ENCODE data around the gene FAM229A.

The FAM229A gene

GRCh38 chr1:32361308-32361673 lies 994 bp downstream of the FAM229A start:
- peak overlapping the region; percentile 54 for H2AK5ac ChIP-seq (ENCODE audit: low read depth, low read length)
- H3K9me3 ChIP-seq (replicated peaks in 1 of 2; ENCODE audit: control insufficient read depth in 2 of 2, insufficient read depth in 1 of 2, low read depth in 1 of 2, low read length in 2 of 2) = peaks cover 0 to 2% of the 10 kb centered on the region in 2 donors
- H3K27me3 ChIP-seq (ENCODE audit: control insufficient read depth in 3 of 3, insufficient read depth in 3 of 3, low read depth in 1 of 3, low read length in 3 of 3) = peaks cover 0 to 7% (median 0%) of the 10 kb centered on the region in 3 experiments
- H3K4me2 ChIP-seq (ENCODE audit: insufficient read depth, low read length, poor library complexity, severe bottlenecking) = peak overlapping the region; percentile 89
- H3K23ac ChIP-seq (ENCODE audit: low read depth, low read length, poor library complexity) = peak overlapping the region; percentile 68
- H3K4me1 ChIP-seq (ENCODE audit: control insufficient read depth in 2 of 2, insufficient read depth in 1 of 2, low read depth in 1 of 2, low read length in 2 of 2) = peaks cover 0 to 4% of the 10 kb centered on the region in 2 donors
- H4K91ac ChIP-seq (ENCODE audit: low read depth, low read length, poor library complexity) = no peak overlapping the region
- H2BK120ac ChIP-seq (ENCODE audit: low read depth, low read length) = no peak overlapping the region
- peak overlapping the region; percentile 31 for H3K18ac ChIP-seq (ENCODE audit: low read length)
- no peaks in the 10 kb centered on the region for H3K79me1 ChIP-seq (ENCODE audit: low read depth, low read length)
- peaks cover 20 to 51% of the 10 kb centered on the region in 2 donors for H3K36me3 ChIP-seq (replicated peaks in 1 of 2; ENCODE audit: control insufficient read depth in 2 of 2, insufficient read depth in 2 of 2, low read length in 2 of 2)
- peak overlapping the region; percentile 25 for H3K14ac ChIP-seq (ENCODE audit: low read length)
- no peak overlapping the region for H4K8ac ChIP-seq (ENCODE audit: low read depth, low read length)
- no peak overlapping the region for H3K4ac ChIP-seq (ENCODE audit: low read length)
- H2BK15ac ChIP-seq (ENCODE audit: low read length) = no peak overlapping the region
- H2BK12ac ChIP-seq (ENCODE audit: low read length) = no peak overlapping the region
- no peak for DNase-seq (ENCODE audit: low spot score)
- no peak overlapping the region for H2BK5ac ChIP-seq (ENCODE audit: low read length)
- H3K4me3 ChIP-seq (ENCODE audit: low read length in 2 of 2) = no peak overlapping the region
- H3K9ac ChIP-seq (ENCODE audit: low read depth, low read length, poor library complexity) = no peak overlapping the region
- no CpG with 5 or more reads among the region's 35 CpGs for WGBS, 2 donors (ENCODE audit: extremely low coverage in 2 of 2, insufficient read length in 2 of 2, insufficient replicate concordance in 1 of 2)
- H2AFZ ChIP-seq (ENCODE audit: low read length) = no peak overlapping the region
- H3K27ac ChIP-seq (replicated peaks; ENCODE audit: low read length) = no peak overlapping the region

- Histone ChIP-seq H3K4me2 (ENCODE audit: insufficient read depth, low read length, poor library complexity, severe bottlenecking) (no peak overlapping the region), H3K18ac (ENCODE audit: low read length) (no peak overlapping the region), H3K23ac (ENCODE audit: low read depth, low read length, poor library complexity) (no peak overlapping the region), H3K27ac (replicated peaks; ENCODE audit: low read length) (no peak overlapping the region), H3K14ac (ENCODE audit: low read length) (no peak overlapping the region), H2AFZ (ENCODE audit: low read length) (no peak overlapping the region), H3K27me3 (ENCODE audit: control insufficient read depth in 3 of 3, insufficient read depth in 3 of 3, low read depth in 1 of 3, low read length in 3 of 3) (peaks cover 0 to 7% (median 0%) of the 10 kb centered on the region in 3 experiments), H2BK5ac (ENCODE audit: low read length) (no peak overlapping the region), H2BK120ac (ENCODE audit: low read depth, low read length) (no peak overlapping the region), H3K36me3 (replicated peaks in 1 of 2; ENCODE audit: control insufficient read depth in 2 of 2, insufficient read depth in 2 of 2, low read length in 2 of 2) (peaks cover 3 to 27% of the 10 kb centered on the region in 2 donors), H4K8ac (ENCODE audit: low read depth, low read length) (no peak overlapping the region), H3K4me1 (ENCODE audit: control insufficient read depth in 2 of 2, insufficient read depth in 1 of 2, low read depth in 1 of 2, low read length in 2 of 2) (peaks cover 4 to 11% of the 10 kb centered on the region in 2 donors), H3K4ac (ENCODE audit: low read length) (no peak overlapping the region), H2AK5ac (ENCODE audit: low read depth, low read length) (no peak overlapping the region), H3K4me3 (ENCODE audit: low read length in 2 of 2) (no peak overlapping the region), H4K91ac (ENCODE audit: low read depth, low read length, poor library complexity) (no peak overlapping the region), H2BK12ac (ENCODE audit: low read length) (no peak overlapping the region), H3K79me1 (ENCODE audit: low read depth, low read length) (no peaks in the 10 kb centered on the region), H3K9ac (ENCODE audit: low read depth, low read length, poor library complexity) (no peak overlapping the region), H2BK15ac (ENCODE audit: low read length) (no peak overlapping the region), H3K9me3 (replicated peaks in 1 of 2; ENCODE audit: control insufficient read depth in 2 of 2, insufficient read depth in 1 of 2, low read depth in 1 of 2, low read length in 2 of 2) (peaks cover 0 to 2% of the 10 kb centered on the region in 2 donors)
- DNase-seq (ENCODE audit: low spot score) = no peak
- no CpG with 5 or more reads among the region's 3 CpGs for WGBS, 2 donors (ENCODE audit: extremely low coverage in 2 of 2, insufficient read length in 2 of 2, insufficient replicate concordance in 1 of 2)
These were observed 3.9 kb downstream of the FAM229A start for GRCh38 chr1:32358435-32358834.

- H2BK15ac ChIP-seq (ENCODE audit: low read length) = no peak overlapping the region
- H3K9me3 ChIP-seq (replicated peaks in 1 of 2; ENCODE audit: control insufficient read depth in 2 of 2, insufficient read depth in 1 of 2, low read depth in 1 of 2, low read length in 2 of 2) = peaks cover 0 to 2% of the 10 kb centered on the region in 2 donors
- H3K4me3 ChIP-seq (ENCODE audit: low read length in 2 of 2) = no peak overlapping the region
- H2AFZ ChIP-seq (ENCODE audit: low read length) = no peak overlapping the region
- H3K36me3 ChIP-seq (replicated peaks in 1 of 2; ENCODE audit: control insufficient read depth in 2 of 2, insufficient read depth in 2 of 2, low read length in 2 of 2) = peaks cover 0 to 19% of the 10 kb centered on the region in 2 donors
- H4K91ac ChIP-seq (ENCODE audit: low read depth, low read length, poor library complexity) = no peak overlapping the region
- H3K4me1 ChIP-seq (ENCODE audit: control insufficient read depth in 2 of 2, insufficient read depth in 1 of 2, low read depth in 1 of 2, low read length in 2 of 2) = peaks cover 4 to 19% of the 10 kb centered on the region in 2 donors
- H2AK5ac ChIP-seq (ENCODE audit: low read depth, low read length) = no peak overlapping the region
- no peak overlapping the region for H3K14ac ChIP-seq (ENCODE audit: low read length)
- H3K4ac ChIP-seq (ENCODE audit: low read length) = no peak overlapping the region
- no peak overlapping the region for H2BK5ac ChIP-seq (ENCODE audit: low read length)
- DNase-seq (ENCODE audit: low spot score) = no peak
- H2BK12ac ChIP-seq (ENCODE audit: low read length) = no peak overlapping the region
- no peak overlapping the region for H2BK120ac ChIP-seq (ENCODE audit: low read depth, low read length)
- H3K4me2 ChIP-seq (ENCODE audit: insufficient read depth, low read length, poor library complexity, severe bottlenecking) = no peak overlapping the region
- no peak overlapping the region for H4K8ac ChIP-seq (ENCODE audit: low read depth, low read length)
- no peaks in the 10 kb centered on the region for H3K79me1 ChIP-seq (ENCODE audit: low read depth, low read length)
- no peak overlapping the region for H3K18ac ChIP-seq (ENCODE audit: low read length)
- H3K23ac ChIP-seq (ENCODE audit: low read depth, low read length, poor library complexity) = no peak overlapping the region
- H3K27me3 ChIP-seq (ENCODE audit: control insufficient read depth in 3 of 3, insufficient read depth in 3 of 3, low read depth in 1 of 3, low read length in 3 of 3) = peaks cover 0 to 7% (median 0%) of the 10 kb centered on the region in 3 experiments
- WGBS, 2 donors (ENCODE audit: extremely low coverage in 2 of 2, insufficient read length in 2 of 2, insufficient replicate concordance in 1 of 2) = no CpG with 5 or more reads among the region's 6 CpGs
- H3K9ac ChIP-seq (ENCODE audit: low read depth, low read length, poor library complexity) = no peak overlapping the region
- H3K27ac ChIP-seq (replicated peaks; ENCODE audit: low read length) = no peak overlapping the region
These were observed 4.7 kb downstream of the FAM229A start for GRCh38 chr1:32357614-32358013.

GRCh38 chr1:32356478-32356877 lies 5.8 kb downstream of the FAM229A start:
- no peak overlapping the region for H2BK15ac ChIP-seq (ENCODE audit: low read length)
- H3K18ac ChIP-seq (ENCODE audit: low read length) = no peak overlapping the region
- no peak overlapping the region for H3K27ac ChIP-seq (replicated peaks; ENCODE audit: low read length)

More at GRCh38 chr1:32356478-32356877, 5.8 kb downstream of the FAM229A start:
- H3K79me1 ChIP-seq (ENCODE audit: low read depth, low read length) = no peaks in the 10 kb centered on the region
- H2BK12ac ChIP-seq (ENCODE audit: low read length) = no peak overlapping the region
- H4K8ac ChIP-seq (ENCODE audit: low read depth, low read length) = no peak overlapping the region
- peaks cover 0 to 15% of the 10 kb centered on the region in 2 donors for H3K36me3 ChIP-seq (replicated peaks in 1 of 2; ENCODE audit: control insufficient read depth in 2 of 2, insufficient read depth in 2 of 2, low read length in 2 of 2)
- H2AFZ ChIP-seq (ENCODE audit: low read length) = no peak overlapping the region
- DNase-seq (ENCODE audit: low spot score) = no peak
- H3K4me1 ChIP-seq (ENCODE audit: control insufficient read depth in 2 of 2, insufficient read depth in 1 of 2, low read depth in 1 of 2, low read length in 2 of 2) = peaks cover 4 to 24% of the 10 kb centered on the region in 2 donors
- H2AK5ac ChIP-seq (ENCODE audit: low read depth, low read length) = no peak overlapping the region
- no peak overlapping the region for H2BK120ac ChIP-seq (ENCODE audit: low read depth, low read length)
- no peak overlapping the region for H3K4me2 ChIP-seq (ENCODE audit: insufficient read depth, low read length, poor library complexity, severe bottlenecking)
- no CpG with 5 or more reads among the region's 1 CpG for WGBS, 2 donors (ENCODE audit: extremely low coverage in 2 of 2, insufficient read length in 2 of 2, insufficient replicate concordance in 1 of 2)
- H3K9ac ChIP-seq (ENCODE audit: low read depth, low read length, poor library complexity) = no peak overlapping the region
- H2BK5ac ChIP-seq (ENCODE audit: low read length) = no peak overlapping the region
- H3K4me3 ChIP-seq (ENCODE audit: low read length in 2 of 2) = no peak overlapping the region
- H3K14ac ChIP-seq (ENCODE audit: low read length) = no peak overlapping the region
- H3K4ac ChIP-seq (ENCODE audit: low read length) = no peak overlapping the region
- H3K23ac ChIP-seq (ENCODE audit: low read depth, low read length, poor library complexity) = no peak overlapping the region
- peaks cover 0 to 2% of the 10 kb centered on the region in 2 donors for H3K9me3 ChIP-seq (replicated peaks in 1 of 2; ENCODE audit: control insufficient read depth in 2 of 2, insufficient read depth in 1 of 2, low read depth in 1 of 2, low read length in 2 of 2)
- H3K27me3 ChIP-seq (ENCODE audit: control insufficient read depth in 3 of 3, insufficient read depth in 3 of 3, low read depth in 1 of 3, low read length in 3 of 3) = peaks cover 0 to 7% (median 0%) of the 10 kb centered on the region in 3 experiments
- H4K91ac ChIP-seq (ENCODE audit: low read depth, low read length, poor library complexity) = no peak overlapping the region

Measured in neuronal stem cell (in vitro differentiated cells).